ENCODE data around the gene LCN12. TPM values are rescaled to one million over a fixed set of nuclear protein-coding genes. Genes with fewer than 3 reads are reported as not detected.

LCN12 gene
- total RNA-seq, 4 donors from 2014 or later, result 5.4 to 43.2 (median 10.3) TPM; not detected in 1

- H3K27ac ChIP-seq, result peak overlapping the region in 1 of 2 donors; percentile 26
- DNase-seq, result no peak
- no peak overlapping the region for H3K4me3 ChIP-seq
- no peaks in the 10 kb centered on the region for H3K27me3 ChIP-seq
- no peaks in the 10 kb centered on the region for H3K4me1 ChIP-seq
- H3K9me3 ChIP-seq, result no peaks in the 10 kb centered on the region
- TF ChIP-seq POLR2A (IDR thresholded peaks at IDR 0.05) (no peak), CTCF (IDR thresholded peaks at IDR 0.05) (no peak)
- H3K36me3 ChIP-seq, result no peaks in the 10 kb centered on the region
- intact Hi-C loops (cut with DNase I; ENCODE audit: low total_unique reads), result no loop called here
Observed at GRCh38 chr9:136952876-136953770, 1.1 kb downstream of the LCN12 start.

GRCh38 chr9:136953771-136954269 is 1.7 kb downstream of the LCN12 start:
- intact Hi-C loops (cut with DNase I; ENCODE audit: low total_unique reads), result no loop called here
- H3K27me3 ChIP-seq, result no peaks in the 10 kb centered on the region
- DNase-seq, result no peak
- TF ChIP-seq POLR2A (IDR thresholded peaks at IDR 0.05) (no peak), CTCF (IDR thresholded peaks at IDR 0.05) (no peak)
- H3K9me3 ChIP-seq, result no peaks in the 10 kb centered on the region
- no peaks in the 10 kb centered on the region for H3K36me3 ChIP-seq
- no peak overlapping the region for H3K27ac ChIP-seq
- H3K4me3 ChIP-seq, result no peak overlapping the region
- H3K4me1 ChIP-seq, result no peaks in the 10 kb centered on the region

DNA sequence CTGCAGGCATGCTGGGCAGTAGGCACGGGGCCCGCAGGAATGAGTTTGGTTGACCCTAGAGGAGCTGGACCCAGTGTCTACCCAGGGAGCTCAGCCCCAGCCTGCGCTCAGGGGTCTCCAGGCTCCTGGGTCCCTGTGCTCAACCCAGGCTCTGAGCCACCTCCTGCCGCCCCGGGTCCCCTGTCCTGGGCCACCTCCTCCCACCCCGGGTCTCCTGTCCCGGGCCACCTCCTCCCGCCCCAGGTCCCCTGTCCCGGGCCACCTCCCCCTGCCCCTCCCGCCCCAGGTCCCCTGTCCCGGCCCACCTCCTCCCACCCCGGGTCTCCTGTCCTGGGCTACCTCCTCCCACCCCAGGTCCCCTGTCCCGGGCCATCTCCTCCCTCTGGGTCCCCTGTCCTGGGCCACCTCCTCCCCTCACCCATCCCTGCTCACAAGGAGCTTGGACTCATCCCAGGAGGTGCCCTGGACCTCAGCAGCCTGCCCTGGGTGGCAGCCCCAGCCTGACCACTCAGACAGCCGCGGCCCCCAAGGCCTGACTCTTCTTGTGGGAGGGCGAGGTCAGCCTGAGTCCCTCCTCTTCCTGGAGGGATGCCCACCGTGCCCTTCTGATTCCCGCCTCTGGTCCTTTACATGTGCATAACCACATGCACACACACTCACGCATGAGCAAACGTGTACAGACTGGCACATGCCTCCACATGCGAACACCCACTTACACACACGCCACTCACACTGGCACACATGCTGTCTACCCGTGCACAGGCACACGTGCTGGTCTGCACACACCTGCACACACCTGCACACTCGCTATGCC is 2.4 kb downstream of the LCN12 start:
- H3K9me3 ChIP-seq, result no peaks in the 10 kb centered on the region
- TF ChIP-seq CTCF (IDR thresholded peaks at IDR 0.05) (no peak), POLR2A (IDR thresholded peaks at IDR 0.05) (no peak)
- H3K4me1 ChIP-seq, result no peaks in the 10 kb centered on the region
- no peak overlapping the region for H3K27ac ChIP-seq
- DNase-seq, result no peak
- H3K36me3 ChIP-seq, result no peaks in the 10 kb centered on the region
- no peak overlapping the region for H3K4me3 ChIP-seq
- no peaks in the 10 kb centered on the region for H3K27me3 ChIP-seq
- intact Hi-C loops (cut with DNase I; ENCODE audit: low total_unique reads), result no loop called here

- intact Hi-C loops (cut with DNase I; ENCODE audit: low total_unique reads), result no loop called here
Observed at GRCh38 chr9:136955202-136955942, 3.3 kb downstream of the LCN12 start.

More at GRCh38 chr9:136955202-136955942, 3.3 kb downstream of the LCN12 start:
- H3K9me3 ChIP-seq, result no peaks in the 10 kb centered on the region
- H3K4me1 ChIP-seq, result no peaks in the 10 kb centered on the region
- no peak overlapping the region for H3K27ac ChIP-seq
- no peaks in the 10 kb centered on the region for H3K36me3 ChIP-seq
- no peaks in the 10 kb centered on the region for H3K27me3 ChIP-seq
- no peak overlapping the region for H3K4me3 ChIP-seq
- DNase-seq, result no peak
- TF ChIP-seq CTCF (IDR thresholded peaks at IDR 0.05) (no peak), POLR2A (IDR thresholded peaks at IDR 0.05) (no peak)
